ENCODE data around the gene RNF145. TPM values are rescaled to one million over a fixed set of nuclear protein-coding genes. Genes with fewer than 3 reads are reported as not detected.

Gene RNF145
- polyA plus RNA-seq, 3 donors = 9.1 to 23.6 (median 11.5) TPM

DNA sequence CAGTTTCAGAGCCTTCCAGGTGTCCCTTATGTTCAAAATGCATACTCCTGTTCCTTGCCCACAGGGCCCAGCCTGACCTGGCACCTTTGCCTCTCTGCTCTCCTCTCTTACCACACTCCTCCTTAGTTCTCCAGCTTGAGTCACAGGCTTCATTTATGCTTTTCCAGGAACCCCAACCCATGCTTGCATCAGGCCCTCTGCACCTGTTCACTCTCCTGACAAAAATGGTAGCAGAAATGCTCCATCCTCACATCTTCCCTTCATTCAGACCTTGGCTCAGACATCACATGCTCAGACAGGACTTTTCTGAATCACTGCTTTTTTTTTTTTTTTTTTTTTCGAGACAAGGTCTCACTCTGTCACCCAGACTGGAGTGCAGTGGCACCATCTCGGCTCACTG, 15.1 kb upstream of the RNF145 start:
- TF ChIP-seq, protein P1, sequence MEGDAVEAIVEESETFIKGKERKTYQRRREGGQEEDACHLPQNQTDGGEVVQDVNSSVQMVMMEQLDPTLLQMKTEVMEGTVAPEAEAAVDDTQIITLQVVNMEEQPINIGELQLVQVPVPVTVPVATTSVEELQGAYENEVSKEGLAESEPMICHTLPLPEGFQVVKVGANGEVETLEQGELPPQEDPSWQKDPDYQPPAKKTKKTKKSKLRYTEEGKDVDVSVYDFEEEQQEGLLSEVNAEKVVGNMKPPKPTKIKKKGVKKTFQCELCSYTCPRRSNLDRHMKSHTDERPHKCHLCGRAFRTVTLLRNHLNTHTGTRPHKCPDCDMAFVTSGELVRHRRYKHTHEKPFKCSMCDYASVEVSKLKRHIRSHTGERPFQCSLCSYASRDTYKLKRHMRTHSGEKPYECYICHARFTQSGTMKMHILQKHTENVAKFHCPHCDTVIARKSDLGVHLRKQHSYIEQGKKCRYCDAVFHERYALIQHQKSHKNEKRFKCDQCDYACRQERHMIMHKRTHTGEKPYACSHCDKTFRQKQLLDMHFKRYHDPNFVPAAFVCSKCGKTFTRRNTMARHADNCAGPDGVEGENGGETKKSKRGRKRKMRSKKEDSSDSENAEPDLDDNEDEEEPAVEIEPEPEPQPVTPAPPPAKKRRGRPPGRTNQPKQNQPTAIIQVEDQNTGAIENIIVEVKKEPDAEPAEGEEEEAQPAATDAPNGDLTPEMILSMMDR (IDR thresholded peaks at IDR 0.05) = no peak
- Histone ChIP-seq H3K36me3 (replicated peaks in 1 of 2; ENCODE audit: control insufficient read depth in 1 of 2, insufficient read depth in 2 of 2, low read length in 2 of 2) (no peaks in the 10 kb centered on the region), H3K4me1 (ENCODE audit: control insufficient read depth in 1 of 2, insufficient read depth in 2 of 2, low read length in 2 of 2) (no peaks in the 10 kb centered on the region), H3K4me3 (replicated peaks in 1 of 3; ENCODE audit: low read depth in 2 of 3, low read length in 3 of 3) (no peak overlapping the region), H3K4me2 (replicated peaks; ENCODE audit: extremely low read depth, low read length, poor library complexity, severe bottlenecking) (no peak overlapping the region), H3K79me2 (ENCODE audit: insufficient read depth, low read length) (no peaks in the 10 kb centered on the region), H3K27ac (ENCODE audit: low read depth in 1 of 2, low read length in 2 of 2) (no peak overlapping the region), H4K20me1 (ENCODE audit: insufficient read depth, low read length) (no peaks in the 10 kb centered on the region), H2AFZ (ENCODE audit: insufficient read depth, low read depth, low read length, poor library complexity, severe bottlenecking) (no peak overlapping the region), H3K27me3 (ENCODE audit: control insufficient read depth in 2 of 2, insufficient read depth in 2 of 2, low read length in 2 of 2) (no peaks in the 10 kb centered on the region), H3K9ac (ENCODE audit: insufficient read depth, low read length, poor library complexity, severe bottlenecking) (no peak overlapping the region), H3K9me3 (replicated peaks in 1 of 2; ENCODE audit: control insufficient read depth in 1 of 2, insufficient read depth in 1 of 2, low read length in 2 of 2) (no peaks in the 10 kb centered on the region)
- no CpG with 5 or more reads among the region's 2 CpGs for WGBS (ENCODE audit: insufficient coverage)
- Mint-ChIP-seq H3K9me3 (peaks cover 0 to 3% (median 0%) of the 10 kb centered on the region in 7 donors), H3K27me3 (ENCODE audit: low read depth in 3 of 3) (no peaks in the 10 kb centered on the region), H3K36me3 (no peaks in the 10 kb centered on the region), H3K4me3 (no peak overlapping the region), H3K27ac (no peak overlapping the region), H3K4me1 (peaks cover 3% of the 10 kb centered on the region)
- DNase-seq = no peak
- intact Hi-C loops (cut with micrococcal nuclease) = no loop called here

DNA sequence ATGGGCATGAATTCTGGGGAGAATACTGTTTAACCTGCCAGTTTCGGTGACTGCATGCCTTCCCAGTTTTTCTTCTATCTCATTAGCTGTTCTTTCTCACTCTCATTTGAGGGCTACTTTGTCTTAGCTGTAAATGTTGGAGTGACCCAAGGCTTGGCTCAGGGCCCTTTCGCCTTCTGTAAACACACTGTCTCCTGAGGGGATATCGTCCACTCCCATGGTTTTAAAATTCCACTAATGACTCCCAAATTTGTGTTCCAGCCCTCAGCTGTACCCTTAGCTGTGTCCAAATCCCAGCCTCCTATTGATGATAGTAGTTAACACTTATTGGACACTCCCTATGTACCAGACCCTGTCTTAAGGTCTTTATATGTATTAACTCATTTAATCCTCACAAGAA, 14.1 kb upstream of the RNF145 start:
- TF ChIP-seq, protein P1 (IDR thresholded peaks at IDR 0.05) = no peak
- Histone ChIP-seq H2AFZ (ENCODE audit: insufficient read depth, low read depth, low read length, poor library complexity, severe bottlenecking) (no peak overlapping the region), H3K27ac (ENCODE audit: low read depth in 1 of 2, low read length in 2 of 2) (no peak overlapping the region), H3K36me3 (replicated peaks in 1 of 2; ENCODE audit: control insufficient read depth in 1 of 2, insufficient read depth in 2 of 2, low read length in 2 of 2) (no peaks in the 10 kb centered on the region), H3K79me2 (ENCODE audit: insufficient read depth, low read length) (no peaks in the 10 kb centered on the region), H4K20me1 (ENCODE audit: insufficient read depth, low read length) (no peaks in the 10 kb centered on the region), H3K4me2 (replicated peaks; ENCODE audit: extremely low read depth, low read length, poor library complexity, severe bottlenecking) (no peak overlapping the region), H3K27me3 (ENCODE audit: control insufficient read depth in 2 of 2, insufficient read depth in 2 of 2, low read length in 2 of 2) (no peaks in the 10 kb centered on the region), H3K9me3 (replicated peaks in 1 of 2; ENCODE audit: control insufficient read depth in 1 of 2, insufficient read depth in 1 of 2, low read length in 2 of 2) (no peaks in the 10 kb centered on the region), H3K4me1 (ENCODE audit: control insufficient read depth in 1 of 2, insufficient read depth in 2 of 2, low read length in 2 of 2) (no peaks in the 10 kb centered on the region), H3K4me3 (replicated peaks in 1 of 3; ENCODE audit: low read depth in 2 of 3, low read length in 3 of 3) (no peak overlapping the region), H3K9ac (ENCODE audit: insufficient read depth, low read length, poor library complexity, severe bottlenecking) (no peak overlapping the region)
- Mint-ChIP-seq H3K27me3 (ENCODE audit: low read depth in 3 of 3) (no peaks in the 10 kb centered on the region), H3K9me3 (peaks cover 0 to 3% (median 0%) of the 10 kb centered on the region in 7 donors), H3K4me3 (no peak overlapping the region), H3K4me1 (peaks cover 3% of the 10 kb centered on the region), H3K27ac (no peak overlapping the region), H3K36me3 (no peaks in the 10 kb centered on the region)
- WGBS (ENCODE audit: insufficient coverage) = 100% methylated on average over 1 of the region's 3 CpGs
- DNase-seq = no peak
- intact Hi-C loops (cut with micrococcal nuclease) = no loop called here
